Rectal smooth muscle tissue (tissue), 1 donor: ENCODE measurements around the gene PRKD1.

Source experiments
- H3K27ac ChIP-seq: one replicate; pipeline ENCODE4 v1.7.0; 2013; ENCODE audit warnings: low read depth, low read length, inconsistent platforms
- H3K27me3 ChIP-seq: one replicate; pipeline ENCODE4 v1.7.0; 2013; ENCODE audit warnings: low read length; ENCODE audit not compliant: control insufficient read depth, insufficient read depth
- H3K36me3 ChIP-seq: one replicate; pipeline ENCODE4 v1.7.0; 2013; ENCODE audit warnings: low read length; ENCODE audit not compliant: control insufficient read depth, insufficient read depth
- H3K4me1 ChIP-seq: one replicate; pipeline ENCODE4 v1.7.0; 2013; ENCODE audit warnings: low read length; ENCODE audit not compliant: control insufficient read depth, insufficient read depth
- H3K4me3 ChIP-seq: one replicate; pipeline ENCODE4 v1.7.0; 2013; ENCODE audit warnings: low read length
- H3K9ac ChIP-seq: one replicate; pipeline ENCODE4 v1.7.0; 2013; ENCODE audit warnings: low read length

Gene PRKD1

GRCh38 chr14:29927376-29928116 lies at the start of gene PRKD1:
PRKD1 (minus strand) TSS chr14:29927847.
- Histone ChIP-seq H3K36me3 (no peaks in the 10 kb centered on the region), H3K27ac (peak within 1 kb of the TSS; percentile 72), H3K4me1 (peaks cover 3% of the 10 kb centered on the region), H3K9ac (peak within 1 kb of the TSS; percentile 62), H3K27me3 (no peaks in the 10 kb centered on the region), H3K4me3 (peak within 1 kb of the TSS; percentile 90)

DNA sequence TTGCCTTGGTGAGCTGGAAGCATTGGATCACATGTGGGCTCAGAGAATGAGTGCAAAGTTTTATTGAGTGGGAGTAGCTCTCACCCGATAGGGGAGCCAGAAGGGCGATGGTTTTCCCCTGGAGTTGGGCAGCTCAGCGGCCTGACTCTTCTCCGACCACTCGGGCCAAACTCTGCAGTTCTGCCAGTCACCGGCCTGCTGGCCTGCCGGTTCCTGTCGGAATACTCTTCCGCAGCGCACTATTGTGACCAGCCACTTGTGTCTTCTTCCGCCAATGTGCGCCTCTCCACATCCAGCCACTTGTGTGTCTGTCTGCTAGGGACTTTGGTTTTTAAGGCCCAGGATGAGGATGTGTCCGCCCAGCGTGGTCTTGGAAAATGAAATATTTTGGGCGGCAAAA lies 43.5 kb upstream of the PRKD1 start:
- no peaks in the 10 kb centered on the region for H3K27me3 ChIP-seq
- no peaks in the 10 kb centered on the region for H3K36me3 ChIP-seq
- no peaks in the 10 kb centered on the region for H3K4me1 ChIP-seq

DNA sequence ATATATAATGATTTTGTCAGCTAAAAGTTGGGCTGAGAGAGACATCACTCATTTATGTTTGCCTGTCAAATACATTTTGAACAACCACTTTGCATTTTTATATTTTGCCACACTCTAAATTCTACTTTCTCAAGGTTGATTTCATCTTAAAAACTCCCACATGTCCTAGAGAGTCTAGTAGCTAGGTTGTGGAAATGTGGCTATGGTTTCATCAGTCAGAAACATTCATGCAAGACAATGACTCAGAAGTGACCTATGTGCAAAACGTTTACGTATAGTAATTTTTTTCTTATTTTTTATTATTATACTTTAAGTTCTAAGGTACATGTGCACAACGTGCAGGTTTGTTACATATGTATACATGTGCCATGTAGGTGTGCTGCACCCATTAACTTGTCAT lies 27.4 kb upstream of the PRKD1 start:
- Histone ChIP-seq H3K27me3 (no peaks in the 10 kb centered on the region), H3K36me3 (no peaks in the 10 kb centered on the region), H3K4me3 (no peak overlapping the region), H3K4me1 (no peaks in the 10 kb centered on the region), H3K27ac (no peak overlapping the region), H3K9ac (no peak overlapping the region)

More for the DNA sequence above, 43.5 kb upstream of the PRKD1 start:
- Histone ChIP-seq H3K9ac (no peak overlapping the region), H3K27ac (no peak overlapping the region), H3K4me3 (no peak overlapping the region)

GRCh38 chr14:29953501-29953900 lies 25.9 kb upstream of the PRKD1 start:
- no peak overlapping the region for H3K27ac ChIP-seq
- no peaks in the 10 kb centered on the region for H3K27me3 ChIP-seq
- H3K36me3 ChIP-seq = no peaks in the 10 kb centered on the region
- H3K4me1 ChIP-seq = no peaks in the 10 kb centered on the region
- no peak overlapping the region for H3K4me3 ChIP-seq
- no peak overlapping the region for H3K9ac ChIP-seq

DNA sequence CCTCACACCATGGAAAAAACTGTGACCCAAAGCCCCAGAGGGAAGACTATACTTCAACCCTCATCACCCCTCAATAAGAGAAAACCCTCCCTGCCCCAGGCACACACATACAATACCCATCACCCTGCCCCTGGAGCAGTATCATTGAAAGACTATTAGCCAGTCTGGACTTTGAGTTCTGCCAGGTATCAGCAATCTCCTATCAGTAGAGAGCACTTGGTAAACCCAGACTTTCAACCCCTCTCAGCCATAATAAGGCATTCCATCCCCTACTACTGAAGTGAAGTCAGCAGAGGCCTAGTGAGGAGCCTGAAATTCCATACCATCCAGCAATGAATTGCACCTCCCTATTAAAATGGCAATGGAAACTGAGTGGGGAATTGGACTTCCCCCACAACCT lies 16.4 kb upstream of the PRKD1 start:
- no peak overlapping the region for H3K27ac ChIP-seq
- H3K4me3 ChIP-seq = no peak overlapping the region

DNA sequence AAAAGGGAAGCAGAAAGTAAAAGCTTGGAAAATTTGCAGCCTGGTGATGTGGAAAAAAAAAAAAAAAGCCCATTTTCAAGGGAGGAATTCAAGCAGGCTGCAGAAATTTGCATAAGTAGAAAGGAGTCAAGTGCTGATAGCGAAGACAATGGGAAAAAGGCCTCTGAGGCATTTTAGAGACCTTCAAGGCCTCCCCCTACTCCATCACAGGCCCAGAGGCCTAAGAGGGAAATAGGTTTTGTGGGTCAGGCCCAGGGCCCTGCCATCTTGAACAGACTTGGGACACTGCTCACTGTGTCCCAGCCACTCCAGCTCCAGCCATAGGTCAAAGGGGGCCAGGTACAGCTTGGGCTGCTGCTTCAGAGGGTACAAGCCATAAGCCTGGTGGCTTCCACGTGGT lies 13.8 kb upstream of the PRKD1 start:
- Histone ChIP-seq H3K4me1 (no peaks in the 10 kb centered on the region), H3K27me3 (no peaks in the 10 kb centered on the region), H3K27ac (no peak overlapping the region), H3K36me3 (no peaks in the 10 kb centered on the region), H3K4me3 (no peak overlapping the region), H3K9ac (no peak overlapping the region)

More for the DNA sequence above, 16.4 kb upstream of the PRKD1 start:
- no peaks in the 10 kb centered on the region for H3K36me3 ChIP-seq
- no peak overlapping the region for H3K9ac ChIP-seq
- H3K27me3 ChIP-seq = no peaks in the 10 kb centered on the region
- H3K4me1 ChIP-seq = no peaks in the 10 kb centered on the region

GRCh38 chr14:29940482-29940881 lies 12.8 kb upstream of the PRKD1 start:
- H3K27ac ChIP-seq = no peak overlapping the region
- no peaks in the 10 kb centered on the region for H3K27me3 ChIP-seq
- H3K36me3 ChIP-seq = no peaks in the 10 kb centered on the region
- no peak overlapping the region for H3K4me3 ChIP-seq
- no peaks in the 10 kb centered on the region for H3K4me1 ChIP-seq
- H3K9ac ChIP-seq = no peak overlapping the region

GRCh38 chr14:29937116-29937515 lies 9.5 kb upstream of the PRKD1 start:
- Histone ChIP-seq H3K4me1 (no peaks in the 10 kb centered on the region), H3K4me3 (no peak overlapping the region), H3K36me3 (no peaks in the 10 kb centered on the region), H3K27me3 (no peaks in the 10 kb centered on the region), H3K9ac (no peak overlapping the region), H3K27ac (no peak overlapping the region)

DNA sequence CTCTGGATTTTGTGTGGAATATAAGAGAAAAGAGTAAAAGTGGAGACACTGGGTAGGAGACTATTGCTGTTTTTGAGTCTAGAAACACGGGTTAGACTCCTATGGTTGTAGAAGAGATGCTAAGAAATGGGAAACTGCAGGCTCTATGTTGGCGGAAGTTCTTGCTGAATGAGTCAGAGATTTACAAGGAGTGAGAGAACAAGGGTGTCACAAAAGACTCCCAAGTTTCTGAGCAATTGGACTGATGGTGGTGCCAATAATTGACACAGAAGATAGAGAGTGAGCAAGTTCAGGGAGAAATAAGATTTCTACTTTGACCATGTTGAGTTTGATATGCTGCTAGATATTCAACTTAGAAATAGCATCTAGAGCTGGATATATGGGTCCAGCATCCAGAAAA lies 2.6 kb upstream of the PRKD1 start:
- peaks cover 3% of the 10 kb centered on the region for H3K4me1 ChIP-seq
- H3K36me3 ChIP-seq = no peaks in the 10 kb centered on the region
- H3K27ac ChIP-seq = no peak overlapping the region
- no peaks in the 10 kb centered on the region for H3K27me3 ChIP-seq
- no peak overlapping the region for H3K9ac ChIP-seq
- H3K4me3 ChIP-seq = no peak overlapping the region

GRCh38 chr14:29928117-29928640 lies 532 bp upstream of the PRKD1 start:
- Histone ChIP-seq H3K4me3 (peak overlapping the region; percentile 6), H3K27me3 (no peaks in the 10 kb centered on the region), H3K9ac (no peak overlapping the region), H3K27ac (peak overlapping the region; percentile 19), H3K36me3 (no peaks in the 10 kb centered on the region), H3K4me1 (peaks cover 3% of the 10 kb centered on the region)

DNA sequence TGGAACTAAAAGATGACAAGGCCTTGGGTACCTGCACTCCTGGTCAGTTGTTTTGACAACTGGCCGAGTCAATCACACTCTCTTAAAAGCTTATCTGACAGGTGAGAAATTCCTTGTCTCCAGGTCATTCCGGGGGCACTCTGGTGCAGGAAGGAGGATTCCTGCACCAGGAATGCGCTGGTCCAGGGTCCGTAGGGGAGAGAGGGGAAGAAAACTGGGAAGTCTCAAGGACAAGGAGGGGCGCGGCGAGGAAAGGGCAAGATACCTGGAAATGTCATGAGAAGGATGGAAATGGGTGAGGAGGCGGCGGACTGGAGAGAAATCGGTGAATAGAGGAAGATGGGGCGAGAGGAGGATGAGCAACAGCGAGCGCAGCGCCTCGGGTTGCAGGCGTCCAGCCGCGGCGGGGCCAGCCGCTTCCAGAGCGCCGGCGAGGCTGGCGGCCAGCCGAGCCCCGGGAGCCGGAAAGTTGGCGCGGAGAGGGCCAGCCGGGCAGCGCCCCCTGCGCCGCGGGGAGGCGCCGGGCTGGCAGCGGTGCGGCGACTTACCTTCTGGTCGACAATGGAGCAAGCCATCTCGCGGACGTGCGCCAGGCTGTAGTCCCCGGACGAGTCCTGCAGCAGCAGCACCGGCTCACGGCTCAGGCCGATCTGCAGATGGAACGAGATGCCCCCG lies 809 bp downstream of the PRKD1 start:
- Histone ChIP-seq H3K36me3 (no peaks in the 10 kb centered on the region), H3K27ac (peak overlapping the region; percentile 72), H3K27me3 (no peaks in the 10 kb centered on the region), H3K9ac (peak overlapping the region; percentile 62), H3K4me1 (peaks cover 3% of the 10 kb centered on the region), H3K4me3 (peak overlapping the region; percentile 90)

- peaks cover 3% of the 10 kb centered on the region for H3K4me1 ChIP-seq
- no peaks in the 10 kb centered on the region for H3K27me3 ChIP-seq
- no peak overlapping the region for H3K27ac ChIP-seq
- H3K9ac ChIP-seq = no peak overlapping the region
- peak overlapping the region; percentile 90 for H3K4me3 ChIP-seq
- H3K36me3 ChIP-seq = no peaks in the 10 kb centered on the region
Measured at GRCh38 chr14:29926228-29926627, 1.4 kb downstream of the PRKD1 start.
